ENCODE measurements around the gene SYK.

The SYK gene

GRCh38 chr9:90822866-90823265 lies 21.2 kb downstream of the SYK start:
- DNase-seq: no peak

- DNase-seq: no peak
Measured at GRCh38 chr9:90825586-90825985, 24.0 kb downstream of the SYK start.

GRCh38 chr9:90826326-90827020 lies 24.9 kb downstream of the SYK start:
- DNase-seq: no peak

- DNase-seq: no peak
Measured at GRCh38 chr9:90827181-90827871, 25.7 kb downstream of the SYK start.

GRCh38 chr9:90830051-90830450 lies 28.4 kb downstream of the SYK start:
- no peak for DNase-seq

- DNase-seq: no peak
Measured at GRCh38 chr9:90830977-90831376, 29.4 kb downstream of the SYK start.

GRCh38 chr9:90832261-90832660 lies 30.6 kb downstream of the SYK start:
- no peak for DNase-seq

- no peak for DNase-seq
Measured at GRCh38 chr9:90834828-90835595, 33.4 kb downstream of the SYK start.

- no peak for DNase-seq
Measured at GRCh38 chr9:90836411-90837080, 34.9 kb downstream of the SYK start.

- no peak for DNase-seq
Measured at GRCh38 chr9:90838098-90838497, 36.5 kb downstream of the SYK start.

- DNase-seq: no peak
Measured at GRCh38 chr9:90838581-90839154, 37.0 kb downstream of the SYK start.

- DNase-seq: no peak
Measured at GRCh38 chr9:90839183-90839728, 37.6 kb downstream of the SYK start.

- no peak for DNase-seq
Measured at GRCh38 chr9:90840696-90841095, 39.1 kb downstream of the SYK start.

- no peak for DNase-seq
Measured at GRCh38 chr9:90841213-90841612, 39.6 kb downstream of the SYK start.

GRCh38 chr9:90841615-90842014 lies 40.0 kb downstream of the SYK start:
- DNase-seq: no peak

GRCh38 chr9:90842176-90842777 lies 40.7 kb downstream of the SYK start:
- no peak for DNase-seq

GRCh38 chr9:90842996-90843395 lies 41.4 kb downstream of the SYK start:
- DNase-seq: peak in 4 of 51 donors; percentile 2 to 5 (median 3)

- no peak for DNase-seq
Measured at GRCh38 chr9:90843525-90843924, 41.9 kb downstream of the SYK start.

- no peak for DNase-seq
Measured at GRCh38 chr9:90844326-90844725, 42.7 kb downstream of the SYK start.

GRCh38 chr9:90846770-90847419 lies 45.3 kb downstream of the SYK start:
- no peak for DNase-seq
